ENCODE results near the gene CEP76.
"Not testable (repeated sequence)": the region's sequence is repeated elsewhere in the genome, so short reads cannot be mapped to it uniquely, and the experiment has no call there.

Gene CEP76

GRCh38 chr18:12645254-12645653 lies 57.3 kb downstream of the CEP76 start:
- DNase-seq (ENCODE audit: low read depth, low spot score) = no peak

- not testable (repeated sequence) for DNase-seq (ENCODE audit: low read depth, low spot score)
These were observed 58.8 kb downstream of the CEP76 start for GRCh38 chr18:12643756-12644155.

- DNase-seq (ENCODE audit: low read depth, low spot score) = no peak
These were observed 61.7 kb downstream of the CEP76 start for GRCh38 chr18:12640881-12641200.

GRCh38 chr18:12639990-12640880 lies 62.3 kb downstream of the CEP76 start:
- DNase-seq (ENCODE audit: low read depth, low spot score) = no peak

- DNase-seq (ENCODE audit: low read depth, low spot score) = no peak
These were observed 63.8 kb downstream of the CEP76 start for GRCh38 chr18:12638644-12639124.

- no peak for DNase-seq (ENCODE audit: low read depth, low spot score)
These were observed 64.5 kb downstream of the CEP76 start for GRCh38 chr18:12637901-12638643.

- no peak for DNase-seq (ENCODE audit: low read depth, low spot score)
These were observed 65.1 kb downstream of the CEP76 start for GRCh38 chr18:12637393-12637792.

GRCh38 chr18:12631831-12632477 lies 70.6 kb downstream of the CEP76 start:
- no peak for DNase-seq (ENCODE audit: low read depth, low spot score)

- no peak for DNase-seq (ENCODE audit: low read depth, low spot score)
These were observed 72.4 kb downstream of the CEP76 start for GRCh38 chr18:12630136-12630535.

- no peak for DNase-seq (ENCODE audit: low read depth, low spot score)
These were observed 73.5 kb downstream of the CEP76 start for GRCh38 chr18:12628706-12629702.

GRCh38 chr18:12627199-12627598 lies 75.3 kb downstream of the CEP76 start:
- not testable (repeated sequence) for DNase-seq (ENCODE audit: low read depth, low spot score)

GRCh38 chr18:12625241-12625640 lies 77.3 kb downstream of the CEP76 start:
- no peak for DNase-seq (ENCODE audit: low read depth, low spot score)
